ENCODE measurements around the gene GPR157. TPM values are rescaled to one million over a fixed set of nuclear protein-coding genes. Genes with fewer than 3 reads are reported as not detected.

Gene GPR157
- total RNA-seq, 1 experiment from 2014 or later = 7.9 TPM

DNA sequence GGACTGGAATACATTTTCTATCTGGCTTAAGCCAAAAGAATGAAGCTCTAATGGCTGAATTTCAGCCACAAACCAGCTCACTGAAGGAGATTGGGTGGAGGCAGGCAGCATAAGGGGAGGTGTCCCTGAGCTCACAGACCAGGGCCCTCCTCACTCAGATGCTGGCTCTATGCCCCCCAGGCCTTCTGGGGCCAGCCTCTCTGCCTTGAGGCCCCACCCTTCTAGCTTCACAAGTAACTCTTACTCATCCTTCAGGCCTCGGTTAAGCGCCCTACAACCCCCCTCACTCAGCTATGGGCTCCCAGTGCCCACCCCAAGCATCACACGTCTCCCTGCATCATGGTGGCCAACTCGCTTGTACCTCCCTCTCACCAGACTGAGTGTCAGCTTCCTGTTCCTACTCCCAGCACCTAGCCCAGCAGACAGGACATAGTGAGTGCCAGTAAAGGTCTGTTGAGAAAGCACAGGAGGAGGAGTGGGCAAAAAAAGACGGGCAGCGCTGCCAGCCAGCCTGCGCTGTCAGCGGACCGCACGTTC lies 40.8 kb upstream of the GPR157 start:
- H3F3A ChIP-seq (ENCODE audit: low read length, unreplicated experiment) = no peaks in the 10 kb centered on the region
- H3K9ac ChIP-seq (ENCODE audit: low read length) = no peak overlapping the region
- TF ChIP-seq EZH2 (IDR thresholded peaks at IDR 0.05; ENCODE audit: low read length, unreplicated experiment) = no peak
- no peak for TF ChIP-seq EZH2phosphoT487 (IDR thresholded peaks at IDR 0.05; ENCODE audit: borderline replicate concordance, low read length)
- TF ChIP-seq, protein P1, sequence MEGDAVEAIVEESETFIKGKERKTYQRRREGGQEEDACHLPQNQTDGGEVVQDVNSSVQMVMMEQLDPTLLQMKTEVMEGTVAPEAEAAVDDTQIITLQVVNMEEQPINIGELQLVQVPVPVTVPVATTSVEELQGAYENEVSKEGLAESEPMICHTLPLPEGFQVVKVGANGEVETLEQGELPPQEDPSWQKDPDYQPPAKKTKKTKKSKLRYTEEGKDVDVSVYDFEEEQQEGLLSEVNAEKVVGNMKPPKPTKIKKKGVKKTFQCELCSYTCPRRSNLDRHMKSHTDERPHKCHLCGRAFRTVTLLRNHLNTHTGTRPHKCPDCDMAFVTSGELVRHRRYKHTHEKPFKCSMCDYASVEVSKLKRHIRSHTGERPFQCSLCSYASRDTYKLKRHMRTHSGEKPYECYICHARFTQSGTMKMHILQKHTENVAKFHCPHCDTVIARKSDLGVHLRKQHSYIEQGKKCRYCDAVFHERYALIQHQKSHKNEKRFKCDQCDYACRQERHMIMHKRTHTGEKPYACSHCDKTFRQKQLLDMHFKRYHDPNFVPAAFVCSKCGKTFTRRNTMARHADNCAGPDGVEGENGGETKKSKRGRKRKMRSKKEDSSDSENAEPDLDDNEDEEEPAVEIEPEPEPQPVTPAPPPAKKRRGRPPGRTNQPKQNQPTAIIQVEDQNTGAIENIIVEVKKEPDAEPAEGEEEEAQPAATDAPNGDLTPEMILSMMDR (conservative IDR thresholded peaks at IDR 0.05; ENCODE audit: low read depth, low read length) = no peak
- BruUV-seq (replicated peaks) = no TSS peak
- H2AFZ ChIP-seq (ENCODE audit: low read length) = no peak overlapping the region
- ATAC-seq (no peak), DNase-seq (no peak)
- no peak overlapping the region for H3K27ac ChIP-seq (ENCODE audit: low read length)
- no peak overlapping the region for H3K4me2 ChIP-seq (ENCODE audit: low read length)
- no peaks in the 10 kb centered on the region for H3K36me3 ChIP-seq (ENCODE audit: low read depth, low read length)
- ChIA-PET CTCF (no interaction called here), POLR2A (ENCODE audit: unreplicated experiment) (no interaction called here)
- intact Hi-C loops (cut with micrococcal nuclease) = no loop called here
- no peaks in the 10 kb centered on the region for H3K27me3 ChIP-seq (ENCODE audit: low read length)
- H3K9me3 ChIP-seq (ENCODE audit: low read length) = no peaks in the 10 kb centered on the region
- H3K79me2 ChIP-seq (ENCODE audit: low read length) = peaks cover 2% of the 10 kb centered on the region; the same call in 1 of the 2 replicates
- H4K20me1 ChIP-seq (ENCODE audit: low read length) = no peaks in the 10 kb centered on the region
- peaks cover 18% of the 10 kb centered on the region for H3K4me1 ChIP-seq (ENCODE audit: insufficient read depth, low read length)
- H3K4me3 ChIP-seq (ENCODE audit: low read length) = no peak overlapping the region
- H3K9me2 ChIP-seq (replicated peaks; ENCODE audit: low read length) = no peaks in the 10 kb centered on the region

DNA sequence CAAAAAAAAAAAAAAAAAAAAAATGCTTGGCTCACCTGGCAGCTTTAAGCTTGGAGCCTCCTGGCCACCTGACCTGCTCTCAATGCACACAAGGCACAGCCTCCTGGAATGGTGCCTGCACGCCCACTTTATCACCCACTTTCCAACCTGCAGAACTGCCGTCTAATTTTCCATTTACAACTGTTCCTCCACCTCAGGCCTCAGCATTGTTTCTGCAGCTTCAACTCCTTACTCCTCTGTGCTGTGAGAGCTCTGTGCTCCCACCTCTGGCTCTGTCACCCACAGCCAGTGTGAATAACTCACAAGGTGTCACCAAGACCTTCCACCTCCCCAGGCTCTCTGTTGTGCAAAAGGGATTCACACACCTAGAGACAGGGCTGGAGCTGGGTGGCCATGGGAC lies 38.7 kb upstream of the GPR157 start:
- no peaks in the 10 kb centered on the region for H3K9me2 ChIP-seq (replicated peaks; ENCODE audit: low read length)
- H3K36me3 ChIP-seq (ENCODE audit: low read depth, low read length) = no peaks in the 10 kb centered on the region
- CTCF ChIA-PET = interaction anchor here (0.6 kb wide), 1 partner anchor 23 kb away, joined by 3 read pairs; no protein-coding TSS in a partner anchor
- no peak overlapping the region for H3K4me2 ChIP-seq (ENCODE audit: low read length)
- H2AFZ ChIP-seq (ENCODE audit: low read length) = no peak overlapping the region
- peaks cover 4% of the 10 kb centered on the region for H3K79me2 ChIP-seq (ENCODE audit: low read length)
- peaks cover 38% of the 10 kb centered on the region for H3K4me1 ChIP-seq (ENCODE audit: insufficient read depth, low read length)
- H3F3A ChIP-seq (ENCODE audit: low read length, unreplicated experiment) = no peaks in the 10 kb centered on the region
- no peaks in the 10 kb centered on the region for H3K9me3 ChIP-seq (ENCODE audit: low read length)
- no peak overlapping the region for H3K27ac ChIP-seq (ENCODE audit: low read length)
- POLR2A ChIA-PET (ENCODE audit: unreplicated experiment) = no interaction called here
- H3K4me3 ChIP-seq (ENCODE audit: low read length) = no peak overlapping the region
- ATAC-seq (no peak), DNase-seq (no peak)
- H4K20me1 ChIP-seq (ENCODE audit: low read length) = no peaks in the 10 kb centered on the region
- no TSS peak for BruUV-seq (replicated peaks)
- TF ChIP-seq EZH2 (IDR thresholded peaks at IDR 0.05; ENCODE audit: low read length, unreplicated experiment) (no peak), EZH2phosphoT487 (IDR thresholded peaks at IDR 0.05; ENCODE audit: borderline replicate concordance, low read length) (no peak)
- TF ChIP-seq, protein P1 (conservative IDR thresholded peaks at IDR 0.05; ENCODE audit: low read depth, low read length) = no peak
- H3K9ac ChIP-seq (ENCODE audit: low read length) = no peak overlapping the region
- H3K27me3 ChIP-seq (ENCODE audit: low read length) = no peaks in the 10 kb centered on the region
- intact Hi-C loops (cut with micrococcal nuclease) = no loop called here
